T-helper 1 cell treated with Interleukin-12 subunit alpha and Interleukin-12 subunit beta and Interleukin-4 antibody, amounts not matched to agents 30 μg/mL and 1 μg/mL, for 36 hours (primary cell): ENCODE results near the gene PCNX2.
A peak's percentile ranks its signal among the peaks of the same experiment; 100 is the strongest.

Experiments
- H3K27ac Mint-ChIP-seq: one replicate; pipeline ENCODE4 v1.8.0; 2021; ENCODE audit warnings: mild to moderate bottlenecking, mixed read lengths
- H3K27me3 Mint-ChIP-seq: one replicate; pipeline ENCODE4 v1.8.0; 2021; ENCODE audit warnings: low read depth, mixed read lengths
- H3K36me3 Mint-ChIP-seq: one replicate; pipeline ENCODE4 v1.8.0; 2021; ENCODE audit warnings: low read depth, mixed read lengths
- H3K4me1 Mint-ChIP-seq: one replicate; pipeline ENCODE4 v1.8.0; 2021; ENCODE audit warnings: low read depth, mixed read lengths
- H3K4me3 Mint-ChIP-seq: one replicate; pipeline ENCODE4 v1.8.0; 2021; ENCODE audit warnings: mild to moderate bottlenecking, moderate library complexity, mixed read lengths
- H3K9me3 Mint-ChIP-seq: one replicate; pipeline ENCODE4 v1.8.0; 2021; ENCODE audit warnings: mixed read lengths

PCNX2 gene

GRCh38 chr1:232986527-232986922 is 309.0 kb downstream of the PCNX2 start:
- Mint-ChIP-seq H3K27me3 (no peaks in the 10 kb centered on the region), H3K27ac (no peak overlapping the region), H3K9me3 (no peaks in the 10 kb centered on the region), H3K4me3 (no peak overlapping the region), H3K36me3 (peaks cover 15% of the 10 kb centered on the region), H3K4me1 (no peaks in the 10 kb centered on the region)

GRCh38 chr1:232985882-232986526 is 309.5 kb downstream of the PCNX2 start:
- peaks cover 11% of the 10 kb centered on the region for H3K36me3 Mint-ChIP-seq

GRCh38 chr1:232984577-232985425 is 310.7 kb downstream of the PCNX2 start:
- H3K4me3 Mint-ChIP-seq, result no peak overlapping the region
- no peak overlapping the region for H3K27ac Mint-ChIP-seq
- H3K36me3 Mint-ChIP-seq, result peaks cover 11% of the 10 kb centered on the region
- H3K4me1 Mint-ChIP-seq, result no peaks in the 10 kb centered on the region
- no peaks in the 10 kb centered on the region for H3K9me3 Mint-ChIP-seq
- no peaks in the 10 kb centered on the region for H3K27me3 Mint-ChIP-seq

More at GRCh38 chr1:232985882-232986526, 309.5 kb downstream of the PCNX2 start:
- Mint-ChIP-seq H3K9me3 (no peaks in the 10 kb centered on the region), H3K27ac (no peak overlapping the region), H3K4me3 (no peak overlapping the region), H3K4me1 (no peaks in the 10 kb centered on the region), H3K27me3 (no peaks in the 10 kb centered on the region)

- Mint-ChIP-seq H3K27me3 (no peaks in the 10 kb centered on the region), H3K27ac (peak overlapping the region; percentile 19), H3K9me3 (no peaks in the 10 kb centered on the region), H3K4me3 (no peak overlapping the region), H3K4me1 (peaks cover 2% of the 10 kb centered on the region), H3K36me3 (peaks cover 11% of the 10 kb centered on the region)
Measured at GRCh38 chr1:232983817-232984567, 311.5 kb downstream of the PCNX2 start.

GRCh38 chr1:232983375-232983774 is 312.1 kb downstream of the PCNX2 start:
- H3K36me3 Mint-ChIP-seq, result peaks cover 13% of the 10 kb centered on the region
- H3K27me3 Mint-ChIP-seq, result no peaks in the 10 kb centered on the region
- H3K27ac Mint-ChIP-seq, result no peak overlapping the region
- H3K9me3 Mint-ChIP-seq, result no peaks in the 10 kb centered on the region
- H3K4me1 Mint-ChIP-seq, result peaks cover 7% of the 10 kb centered on the region
- H3K4me3 Mint-ChIP-seq, result no peak overlapping the region

GRCh38 chr1:232982238-232982944 is 313.1 kb downstream of the PCNX2 start:
- Mint-ChIP-seq H3K4me1 (peaks cover 15% of the 10 kb centered on the region), H3K9me3 (no peaks in the 10 kb centered on the region), H3K27me3 (no peaks in the 10 kb centered on the region), H3K4me3 (no peak overlapping the region), H3K27ac (peak overlapping the region; percentile 0), H3K36me3 (peaks cover 21% of the 10 kb centered on the region)

- Mint-ChIP-seq H3K27ac (no peak overlapping the region), H3K27me3 (no peaks in the 10 kb centered on the region), H3K4me1 (peaks cover 15% of the 10 kb centered on the region), H3K9me3 (no peaks in the 10 kb centered on the region), H3K36me3 (peaks cover 25% of the 10 kb centered on the region), H3K4me3 (no peak overlapping the region)
Measured at GRCh38 chr1:232980986-232981560, 314.5 kb downstream of the PCNX2 start.

- Mint-ChIP-seq H3K9me3 (no peaks in the 10 kb centered on the region), H3K36me3 (peaks cover 28% of the 10 kb centered on the region), H3K4me1 (peaks cover 17% of the 10 kb centered on the region), H3K27me3 (no peaks in the 10 kb centered on the region), H3K27ac (no peak overlapping the region), H3K4me3 (no peak overlapping the region)
Measured at GRCh38 chr1:232980355-232980978, 315.1 kb downstream of the PCNX2 start.

GRCh38 chr1:232979558-232979957 is 316.0 kb downstream of the PCNX2 start:
- Mint-ChIP-seq H3K27me3 (no peaks in the 10 kb centered on the region), H3K36me3 (peaks cover 33% of the 10 kb centered on the region), H3K4me3 (no peak overlapping the region), H3K27ac (no peak overlapping the region), H3K9me3 (peaks cover 7% of the 10 kb centered on the region), H3K4me1 (peaks cover 17% of the 10 kb centered on the region)

- Mint-ChIP-seq H3K27ac (peak overlapping the region; percentile 78), H3K36me3 (peaks cover 40% of the 10 kb centered on the region), H3K4me1 (peaks cover 20% of the 10 kb centered on the region), H3K9me3 (peaks cover 14% of the 10 kb centered on the region), H3K27me3 (no peaks in the 10 kb centered on the region), H3K4me3 (peak overlapping the region; percentile 37)
Measured at GRCh38 chr1:232978815-232979214, 316.7 kb downstream of the PCNX2 start.

GRCh38 chr1:232978091-232978634 is 317.4 kb downstream of the PCNX2 start:
- peaks cover 20% of the 10 kb centered on the region for H3K4me1 Mint-ChIP-seq
- no peaks in the 10 kb centered on the region for H3K27me3 Mint-ChIP-seq
- peaks cover 44% of the 10 kb centered on the region for H3K36me3 Mint-ChIP-seq
- H3K27ac Mint-ChIP-seq, result peak overlapping the region; percentile 78
- peaks cover 21% of the 10 kb centered on the region for H3K9me3 Mint-ChIP-seq
- H3K4me3 Mint-ChIP-seq, result no peak overlapping the region

GRCh38 chr1:232974971-232975370 is 320.6 kb downstream of the PCNX2 start:
- H3K4me3 Mint-ChIP-seq, result no peak overlapping the region
- H3K36me3 Mint-ChIP-seq, result peaks cover 62% of the 10 kb centered on the region
- no peaks in the 10 kb centered on the region for H3K27me3 Mint-ChIP-seq
- H3K9me3 Mint-ChIP-seq, result peaks cover 37% of the 10 kb centered on the region
- no peak overlapping the region for H3K27ac Mint-ChIP-seq
- peaks cover 20% of the 10 kb centered on the region for H3K4me1 Mint-ChIP-seq
